GM23248 (cell line): ENCODE results near the gene IFT81. TPM values are rescaled to one million over a fixed set of nuclear protein-coding genes. Genes with fewer than 3 reads are reported as not detected.

Experiments
- DNase-seq: peaks from one replicate; pipeline ENCODE4 v3.0.0-alpha.2; 2015
- H2AFZ ChIP-seq: fragments of 200-600 bp; sonication (generic); 2 replicates; pipeline ENCODE4 v1.6.1; 2016; ENCODE audit warnings: antibody characterized with exemption
- H3F3A ChIP-seq: fragments of 200-600 bp; sonication (generic); 2 replicates; pipeline ENCODE4 v1.6.1; 2016; ENCODE audit warnings: mild to moderate bottlenecking, antibody characterized with exemption, mixed run types; ENCODE audit not compliant: insufficient read depth
- H3K27ac ChIP-seq: fragments of 200-600 bp; sonication (generic); 2 replicates; pipeline ENCODE4 v1.5.1; 2016; ENCODE audit warnings: mild to moderate bottlenecking
- H3K27me3 ChIP-seq: fragments of 200-600 bp; sonication (generic); replicated peaks from 2 replicates; pipeline ENCODE4 v1.6.1; 2016; ENCODE audit warnings: mild to moderate bottlenecking; ENCODE audit not compliant: insufficient read depth
- H3K36me3 ChIP-seq: fragments of 200-600 bp; sonication (generic); 2 replicates; pipeline ENCODE4 v1.6.1; 2016; ENCODE audit warnings: low read depth, mild to moderate bottlenecking
- H3K4me1 ChIP-seq: fragments of 200-600 bp; sonication (generic); 2 replicates; pipeline ENCODE4 v1.6.1; 2016; ENCODE audit warnings: mild to moderate bottlenecking; ENCODE audit not compliant: insufficient read depth
- H3K4me2 ChIP-seq: fragments of 200-600 bp; sonication (generic); one replicate; pipeline ENCODE4 v1.6.1; 2016; ENCODE audit warnings: mild to moderate bottlenecking; ENCODE audit not compliant: unreplicated experiment
- H3K4me3 ChIP-seq: fragments of 200-600 bp; sonication (generic); 2 replicates; pipeline ENCODE4 v1.5.1; 2016; ENCODE audit warnings: mild to moderate bottlenecking
- H3K79me2 ChIP-seq: fragments of 200-600 bp; sonication (generic); 2 replicates; pipeline ENCODE4 v1.6.1; 2016; ENCODE audit warnings: mild to moderate bottlenecking; ENCODE audit not compliant: insufficient read depth
- H3K9ac ChIP-seq: fragments of 200-600 bp; sonication (generic); 2 replicates; pipeline ENCODE4 v1.6.1; 2016; ENCODE audit warnings: mild to moderate bottlenecking
- H3K9me2 ChIP-seq: fragments of 200-600 bp; sonication (generic); 2 replicates; pipeline ENCODE4 v1.6.1; 2016; ENCODE audit warnings: mixed run types, mild to moderate bottlenecking, moderate library complexity; ENCODE audit not compliant: insufficient read depth
- H3K9me3 ChIP-seq: fragments of 200-600 bp; sonication (generic); one replicate; pipeline ENCODE4 v1.6.1; 2017; ENCODE audit warnings: low read depth
- H4K20me1 ChIP-seq: fragments of 200-600 bp; sonication (generic); 2 replicates; pipeline ENCODE4 v1.6.0; 2016; ENCODE audit not compliant: insufficient read depth
- EZH2 ChIP-seq: fragments of 200-600 bp; sonication (generic); IDR thresholded peaks from 2 replicates; pipeline ENCODE4 v1.6.1; 2018; ENCODE audit warnings: antibody characterized with exemption, mild to moderate bottlenecking; ENCODE audit not compliant: insufficient read depth, poor library complexity, severe bottlenecking
- EZH2phosphoT487 ChIP-seq: fragments of 200-600 bp; sonication (generic); IDR thresholded peaks from 2 replicates; pipeline ENCODE4 v1.6.1; 2018; ENCODE audit warnings: antibody characterized with exemption, moderate library complexity, mild to moderate bottlenecking, low read depth; ENCODE audit not compliant: insufficient read depth
- WGBS, 2 experiments: methylation state at CpG; one replicate each; pipeline ENCODE4 v1.1.6; 2015 to 2017; ENCODE audit warnings: low lambda C conversion rate in 2 of 2, low coverage in 1 of 2; ENCODE audit errors: missing lambda C conversion rate in 2 of 2; 5-methylcytosine and 5-hydroxymethylcytosine counted together
- in situ Hi-C: fragments of 300-500 bp; cut with MboI; formaldehyde crosslinking; loops from 2 replicates; pipeline ENCODE4 v1.15.0; 2020
- polyA plus RNA-seq: library from polyadenylated mRNA; unstranded; fragments of >200 nt; fragmentation: Nextera tagmentation; extraction: Ambion mirVana; gene quantifications from 2 replicates; pipeline ENCODE4 v1.2.1, GENCODE V29; 2016
- total RNA-seq: library from RNA; depleted of rRNA; stranded (reverse); fragments of >200 nt; shearing (Covaris generic); gene quantifications from 2 replicates; pipeline ENCODE4 v1.2.3, GENCODE V29; 2014

IFT81 gene
- total and polyA plus RNA-seq, 2 experiments from 2014 or later, result 9.5 to 14.0 TPM

DNA sequence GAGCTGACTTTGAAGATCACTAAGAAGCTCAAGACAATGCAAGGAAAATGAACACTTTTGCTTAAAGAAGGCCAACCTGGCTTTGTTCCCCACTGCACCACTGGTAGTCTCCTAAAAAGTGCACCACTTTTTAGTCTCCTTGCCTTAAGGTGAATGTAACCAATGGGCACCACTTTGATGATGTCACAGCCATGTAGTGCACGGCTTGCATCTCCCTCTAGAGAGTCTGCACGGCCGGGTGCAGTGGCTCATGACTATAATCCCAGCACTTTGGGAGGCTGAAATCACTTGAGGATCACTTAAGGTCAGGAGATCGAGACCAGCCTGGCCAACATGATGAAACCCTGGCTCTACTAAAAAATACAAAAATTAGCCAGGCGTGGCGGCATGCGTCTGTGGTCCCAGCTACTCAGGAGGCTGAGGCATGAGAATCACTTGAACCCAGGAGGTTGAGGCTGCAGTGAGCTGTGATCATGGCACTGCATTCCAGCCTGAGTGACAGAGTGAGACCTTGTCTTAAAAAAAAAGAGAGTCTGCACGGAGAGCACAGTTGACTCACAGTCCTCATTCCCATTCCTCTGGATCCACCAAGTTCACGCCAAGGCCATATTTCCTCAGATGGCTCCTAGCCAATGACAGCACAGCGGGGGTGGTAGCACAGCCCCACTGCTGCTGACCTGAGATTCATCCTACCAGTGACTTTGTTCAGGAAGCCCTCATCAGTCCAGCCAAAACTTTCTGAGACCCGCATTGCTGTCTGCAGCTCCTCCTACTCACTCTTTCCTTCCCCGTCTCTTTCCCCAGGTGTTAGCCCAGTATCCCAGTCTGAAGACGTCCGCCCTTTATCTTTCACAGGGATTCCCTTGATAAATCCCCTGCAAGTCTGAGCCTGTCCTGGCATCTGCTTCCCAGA lies 16.5 kb upstream of the IFT81 start:
- no peak for TF ChIP-seq EZH2
- no peak for TF ChIP-seq EZH2phosphoT487
- Histone ChIP-seq H3K27me3 (no peaks in the 10 kb centered on the region), H3K9me3 (no peaks in the 10 kb centered on the region), H3K79me2 (no peaks in the 10 kb centered on the region), H3K4me1 (peaks cover 25% of the 10 kb centered on the region), H4K20me1 (no peaks in the 10 kb centered on the region), H3K4me2 (peak overlapping the region; percentile 68), H3K9ac (peak overlapping the region; percentile 12), H2AFZ (no peak overlapping the region), H3K9me2 (no peaks in the 10 kb centered on the region), H3K27ac (peak overlapping the region; percentile 85), H3K4me3 (no peak overlapping the region), H3F3A (peaks cover 23% of the 10 kb centered on the region), H3K36me3 (no peaks in the 10 kb centered on the region)
- 58 to 59% methylated on average over 14 of the region's 14 CpGs for WGBS, 2 experiments
- in situ Hi-C loops, result no loop called here
- peak; percentile 93 for DNase-seq

DNA sequence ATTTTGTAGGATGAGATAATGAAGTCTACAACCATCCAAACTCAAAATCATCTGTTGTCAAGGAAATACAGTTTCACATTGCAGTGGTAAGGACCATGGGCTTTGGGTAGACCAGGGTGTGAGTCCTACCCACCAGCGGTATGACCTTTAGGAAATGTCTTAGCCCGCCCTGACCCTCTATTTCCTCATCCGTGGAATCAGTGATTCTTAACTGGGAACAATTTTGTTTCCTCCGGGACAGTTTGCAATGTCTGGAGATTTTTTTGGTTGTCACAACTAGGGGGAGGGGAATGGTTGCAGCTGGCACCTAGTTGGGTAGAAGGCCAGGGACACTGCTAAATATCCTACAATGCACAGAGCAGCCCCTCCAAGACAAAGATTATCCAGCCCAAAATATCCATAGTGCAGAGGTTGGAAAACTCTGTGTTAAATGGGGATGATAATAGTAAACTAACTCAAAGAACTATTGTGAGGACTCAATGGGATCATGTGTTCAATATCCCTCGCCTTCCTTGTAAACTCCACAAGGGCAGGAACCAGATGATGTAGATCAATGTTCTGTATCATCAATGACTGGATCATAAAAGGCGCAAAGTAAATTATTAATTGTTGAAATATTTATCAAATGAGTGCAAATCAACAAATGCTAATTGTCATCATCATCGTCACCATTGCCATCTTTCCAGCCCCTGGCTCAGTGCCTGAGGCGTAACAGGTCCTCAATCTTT lies 15.7 kb upstream of the IFT81 start:
- DNase-seq, result no peak
- Histone ChIP-seq H3K4me3 (peak overlapping the region; percentile 32), H3K9ac (peak overlapping the region; percentile 12), H2AFZ (no peak overlapping the region), H3K9me3 (no peaks in the 10 kb centered on the region), H3F3A (peaks cover 23% of the 10 kb centered on the region), H3K79me2 (no peaks in the 10 kb centered on the region), H3K27ac (peak overlapping the region; percentile 85), H3K36me3 (no peaks in the 10 kb centered on the region), H3K4me1 (peaks cover 25% of the 10 kb centered on the region), H3K9me2 (no peaks in the 10 kb centered on the region), H3K27me3 (no peaks in the 10 kb centered on the region), H3K4me2 (peak overlapping the region; percentile 68), H4K20me1 (no peaks in the 10 kb centered on the region)
- no peak for TF ChIP-seq EZH2phosphoT487
- no peak for TF ChIP-seq EZH2
- in situ Hi-C loops, result no loop called here
- 67 to 74% methylated on average over 8 of the region's 8 CpGs for WGBS, 2 experiments

DNA sequence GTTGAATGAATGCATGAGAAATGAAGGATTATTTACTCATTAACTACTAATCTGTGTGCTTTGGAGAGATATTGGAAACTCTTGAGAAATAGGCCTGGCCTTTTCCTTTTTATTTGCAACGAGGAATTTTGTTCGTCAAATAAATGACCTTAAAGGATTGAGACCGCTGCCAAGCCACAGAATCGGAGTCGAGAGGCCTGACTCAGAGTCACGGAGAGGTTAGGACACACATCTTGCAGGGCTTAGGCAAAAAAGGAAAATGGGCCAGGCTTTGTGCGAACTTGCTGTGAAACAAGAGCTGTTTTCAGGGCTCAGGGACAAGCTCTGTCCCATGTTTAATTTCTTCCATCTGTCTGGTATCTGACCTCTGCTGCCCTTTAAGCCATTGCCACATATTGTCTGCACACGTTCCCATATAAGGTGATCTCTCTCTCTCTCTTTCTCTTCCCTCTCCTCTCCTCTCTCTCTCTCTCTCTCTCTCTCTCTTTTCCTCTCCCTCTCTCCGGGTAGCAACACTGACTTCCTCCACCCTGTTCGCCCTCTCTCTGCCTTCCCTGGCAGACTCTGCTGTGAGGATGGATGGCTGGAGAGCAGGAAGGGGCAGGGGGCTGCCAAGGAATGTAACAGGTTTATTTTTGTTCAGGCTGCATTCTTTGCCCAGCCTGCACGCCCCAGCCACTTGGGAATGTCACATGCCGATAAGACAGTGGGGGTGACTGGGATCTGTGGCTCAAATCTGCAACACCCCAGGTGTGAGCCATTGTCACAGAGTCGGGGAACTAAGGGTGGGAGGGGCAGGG lies 14.9 kb upstream of the IFT81 start:
- H3K79me2 ChIP-seq, result no peaks in the 10 kb centered on the region
- H3K9me2 ChIP-seq, result no peaks in the 10 kb centered on the region
- WGBS, 2 experiments, result 0 to 2% methylated on average over 13 of the region's 13 CpGs
- H3K9me3 ChIP-seq, result no peaks in the 10 kb centered on the region
- no peaks in the 10 kb centered on the region for H3K36me3 ChIP-seq
- in situ Hi-C loops, result no loop called here
- H3F3A ChIP-seq, result peaks cover 23% of the 10 kb centered on the region
- TF ChIP-seq EZH2 (no peak), EZH2phosphoT487 (no peak)
- no peaks in the 10 kb centered on the region for H4K20me1 ChIP-seq
- peaks cover 25% of the 10 kb centered on the region for H3K4me1 ChIP-seq
- H3K4me2 ChIP-seq, result peak overlapping the region; percentile 68
- no peaks in the 10 kb centered on the region for H3K27me3 ChIP-seq
- peak overlapping the region; percentile 63 for H2AFZ ChIP-seq
- peak overlapping the region; percentile 85 for H3K27ac ChIP-seq
- peak; percentile 99 for DNase-seq
- peak overlapping the region; percentile 66 for H3K9ac ChIP-seq
- peak overlapping the region; percentile 52 for H3K4me3 ChIP-seq
